ENCODE results near the gene ATF3. TPM values are rescaled to one million over a fixed set of nuclear protein-coding genes. Genes with fewer than 3 reads are reported as not detected.

Gene ATF3
- total and polyA plus RNA-seq, 4 donors, result 5.3 to 18.3 (median 6.0) TPM

DNA sequence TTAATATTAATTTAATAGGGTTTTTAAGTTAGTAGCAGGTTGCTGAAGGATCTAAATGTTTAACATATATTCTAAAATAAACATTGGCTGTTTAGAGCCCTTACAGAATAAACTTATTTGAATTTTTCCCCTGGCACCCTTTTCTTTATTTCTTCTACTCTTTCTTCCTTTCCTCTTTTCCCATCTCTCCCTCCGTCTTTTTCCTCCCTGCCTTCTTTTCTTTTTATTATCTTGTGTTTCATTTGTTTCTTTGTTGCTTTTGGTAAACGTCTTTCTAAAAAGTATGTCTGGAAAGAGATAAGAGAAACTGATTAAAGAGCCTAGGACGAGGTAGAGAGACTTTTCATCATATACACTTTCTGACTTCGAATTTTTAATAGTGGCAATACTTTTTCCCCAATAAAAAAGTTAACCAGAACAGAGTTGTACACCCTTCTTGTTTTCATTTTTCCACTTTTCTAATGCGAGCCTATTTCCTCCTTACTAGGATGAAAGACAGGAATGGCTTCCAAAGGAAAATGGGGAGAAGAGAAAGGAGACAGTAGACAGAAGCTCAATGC, 39.5 kb upstream of the ATF3 start:
- H3K27ac ChIP-seq (ENCODE audit: low read depth, low read length), result no peak overlapping the region
- no CpG with 5 or more reads among the region's 5 CpGs for WGBS (ENCODE audit: insufficient coverage)
- no peak for DNase-seq (ENCODE audit: low read depth in 4 of 6, low spot score in 6 of 6)
- H3K9me3 ChIP-seq (ENCODE audit: control insufficient read depth, insufficient read depth, low read length), result no peaks in the 10 kb centered on the region
- H3K4me1 ChIP-seq (ENCODE audit: control insufficient read depth, insufficient read depth, low read length), result peaks cover 5% of the 10 kb centered on the region
- no peak overlapping the region for H3K4me3 ChIP-seq (ENCODE audit: low read depth, low read length)
- H3K27me3 ChIP-seq (ENCODE audit: control insufficient read depth, insufficient read depth, low read length), result no peaks in the 10 kb centered on the region
- H3K36me3 ChIP-seq (ENCODE audit: control insufficient read depth, insufficient read depth, low read length), result no peaks in the 10 kb centered on the region

DNA sequence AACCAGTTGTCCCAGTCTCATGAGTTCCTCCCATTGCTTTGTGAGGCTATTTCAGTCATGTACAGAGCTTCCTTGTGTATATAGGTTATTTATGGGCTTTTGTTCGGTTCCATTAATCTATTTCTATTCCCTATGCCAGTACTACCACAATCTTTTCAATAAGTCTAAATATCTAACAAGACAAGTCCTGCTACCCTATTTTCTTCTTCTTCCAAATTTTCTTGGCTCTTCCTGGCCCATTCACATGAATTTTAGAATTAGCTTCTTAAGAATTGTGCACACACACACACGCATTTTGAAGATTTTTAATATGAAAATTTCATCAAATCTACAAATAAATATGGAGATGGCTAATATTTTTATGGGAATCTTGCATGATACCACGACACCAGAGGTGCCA, 33.8 kb upstream of the ATF3 start:
- Histone ChIP-seq H3K9me3 (ENCODE audit: control insufficient read depth, insufficient read depth, low read length) (no peaks in the 10 kb centered on the region), H3K27me3 (ENCODE audit: control insufficient read depth, insufficient read depth, low read length) (no peaks in the 10 kb centered on the region), H3K27ac (ENCODE audit: low read depth, low read length) (no peak overlapping the region), H3K36me3 (ENCODE audit: control insufficient read depth, insufficient read depth, low read length) (no peaks in the 10 kb centered on the region), H3K4me3 (ENCODE audit: low read depth, low read length) (no peak overlapping the region), H3K4me1 (ENCODE audit: control insufficient read depth, insufficient read depth, low read length) (no peaks in the 10 kb centered on the region)
- WGBS (ENCODE audit: insufficient coverage), result no CpG with 5 or more reads among the region's 3 CpGs
- no peak for DNase-seq (ENCODE audit: low read depth in 4 of 6, low spot score in 6 of 6)

DNA sequence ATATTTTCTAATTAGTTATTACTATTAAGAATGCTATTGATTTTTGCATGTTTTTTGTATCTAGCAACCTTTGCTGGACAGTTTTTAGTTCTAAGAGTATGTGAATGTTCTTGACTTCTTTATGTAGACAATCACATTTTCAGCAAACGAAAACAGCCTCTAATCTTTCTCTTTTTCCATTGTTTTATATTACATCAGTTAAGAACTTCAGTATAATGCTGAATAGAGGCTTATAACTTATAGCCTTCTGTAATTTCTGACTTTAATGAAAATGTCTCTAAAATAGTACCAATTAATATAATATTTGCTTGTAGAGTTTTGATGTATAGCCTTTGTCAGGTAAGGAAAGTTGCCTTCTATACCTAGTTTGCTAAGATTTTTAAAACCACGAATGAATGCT, 33.2 kb upstream of the ATF3 start:
- DNase-seq (ENCODE audit: low read depth in 4 of 6, low spot score in 6 of 6), result no peak
- Histone ChIP-seq H3K4me1 (ENCODE audit: control insufficient read depth, insufficient read depth, low read length) (no peaks in the 10 kb centered on the region), H3K9me3 (ENCODE audit: control insufficient read depth, insufficient read depth, low read length) (no peaks in the 10 kb centered on the region), H3K27me3 (ENCODE audit: control insufficient read depth, insufficient read depth, low read length) (no peaks in the 10 kb centered on the region), H3K4me3 (ENCODE audit: low read depth, low read length) (no peak overlapping the region), H3K36me3 (ENCODE audit: control insufficient read depth, insufficient read depth, low read length) (no peaks in the 10 kb centered on the region), H3K27ac (ENCODE audit: low read depth, low read length) (no peak overlapping the region)
- WGBS (ENCODE audit: insufficient coverage), result no CpG with 5 or more reads among the region's 2 CpGs

DNA sequence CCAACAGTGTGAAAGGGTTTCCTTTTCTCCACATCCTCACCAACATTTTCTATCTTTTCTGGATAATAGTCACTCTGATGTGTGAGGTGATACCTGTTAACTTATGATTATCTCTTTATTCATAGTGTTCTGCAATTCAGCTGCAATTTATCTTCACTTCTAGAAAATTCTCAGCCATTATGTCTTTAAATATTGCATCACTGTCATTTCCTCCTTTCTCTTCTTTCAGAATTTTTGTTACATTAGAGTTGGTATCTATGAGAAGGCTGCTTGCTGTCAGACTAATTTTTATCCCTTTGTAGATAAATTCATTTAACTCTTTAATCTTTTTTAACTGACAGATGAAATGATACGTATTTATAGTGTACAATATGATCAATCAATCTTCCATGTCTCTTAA, 30.5 kb upstream of the ATF3 start:
- Histone ChIP-seq H3K4me3 (ENCODE audit: low read depth, low read length) (no peak overlapping the region), H3K9me3 (ENCODE audit: control insufficient read depth, insufficient read depth, low read length) (no peaks in the 10 kb centered on the region), H3K27ac (ENCODE audit: low read depth, low read length) (no peak overlapping the region), H3K27me3 (ENCODE audit: control insufficient read depth, insufficient read depth, low read length) (no peaks in the 10 kb centered on the region), H3K36me3 (ENCODE audit: control insufficient read depth, insufficient read depth, low read length) (no peaks in the 10 kb centered on the region), H3K4me1 (ENCODE audit: control insufficient read depth, insufficient read depth, low read length) (no peaks in the 10 kb centered on the region)
- no peak for DNase-seq (ENCODE audit: low read depth in 4 of 6, low spot score in 6 of 6)
- no CpG with 5 or more reads among the region's 1 CpG for WGBS (ENCODE audit: insufficient coverage)

GRCh38 chr1:212581034-212581433, 27.5 kb upstream of the ATF3 start:
- 82% methylated on average over 6 of the region's 8 CpGs for whole genome bisulfite sequencing (ENCODE audit: insufficient coverage)
- Histone ChIP-seq H3K4me1 (ENCODE audit: control insufficient read depth, insufficient read depth, low read length) (no peaks in the 10 kb centered on the region), H3K27ac (ENCODE audit: low read depth, low read length) (no peak overlapping the region), H3K36me3 (ENCODE audit: control insufficient read depth, insufficient read depth, low read length) (no peaks in the 10 kb centered on the region), H3K9me3 (ENCODE audit: control insufficient read depth, insufficient read depth, low read length) (no peaks in the 10 kb centered on the region), H3K4me3 (ENCODE audit: low read depth, low read length) (no peak overlapping the region), H3K27me3 (ENCODE audit: control insufficient read depth, insufficient read depth, low read length) (no peaks in the 10 kb centered on the region)
- no peak for DNase-seq (ENCODE audit: low read depth in 4 of 6, low spot score in 6 of 6)

DNA sequence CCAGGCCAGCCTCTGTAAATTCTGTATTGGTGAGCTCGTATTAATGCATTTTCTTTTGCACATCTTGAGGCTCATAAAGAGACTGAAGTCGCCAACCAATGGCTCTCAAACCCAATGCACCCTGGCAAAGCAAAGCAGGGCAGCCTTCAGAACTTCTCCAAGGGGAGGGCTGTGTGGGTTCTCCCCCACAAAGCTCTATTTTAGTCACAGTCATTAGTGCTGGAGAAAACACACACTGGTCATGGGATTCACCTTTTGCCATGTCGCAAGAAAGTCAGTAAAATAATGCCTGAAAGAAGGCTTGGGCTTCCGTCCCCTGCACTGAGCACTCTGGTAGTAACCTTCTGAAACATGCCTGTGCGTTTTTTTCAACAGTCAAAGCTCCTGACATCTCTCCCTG, 26.3 kb upstream of the ATF3 start:
- H3K36me3 ChIP-seq (ENCODE audit: control insufficient read depth, insufficient read depth, low read length), result no peaks in the 10 kb centered on the region
- no peak overlapping the region for H3K27ac ChIP-seq (ENCODE audit: low read depth, low read length)
- H3K27me3 ChIP-seq (ENCODE audit: control insufficient read depth, insufficient read depth, low read length), result peaks cover 5% of the 10 kb centered on the region
- no peaks in the 10 kb centered on the region for H3K9me3 ChIP-seq (ENCODE audit: control insufficient read depth, insufficient read depth, low read length)
- no peaks in the 10 kb centered on the region for H3K4me1 ChIP-seq (ENCODE audit: control insufficient read depth, insufficient read depth, low read length)
- no peak overlapping the region for H3K4me3 ChIP-seq (ENCODE audit: low read depth, low read length)
- WGBS (ENCODE audit: insufficient coverage), result 82% methylated on average over 5 of the region's 5 CpGs
- DNase-seq (ENCODE audit: low read depth in 4 of 6, low spot score in 6 of 6), result no peak

DNA sequence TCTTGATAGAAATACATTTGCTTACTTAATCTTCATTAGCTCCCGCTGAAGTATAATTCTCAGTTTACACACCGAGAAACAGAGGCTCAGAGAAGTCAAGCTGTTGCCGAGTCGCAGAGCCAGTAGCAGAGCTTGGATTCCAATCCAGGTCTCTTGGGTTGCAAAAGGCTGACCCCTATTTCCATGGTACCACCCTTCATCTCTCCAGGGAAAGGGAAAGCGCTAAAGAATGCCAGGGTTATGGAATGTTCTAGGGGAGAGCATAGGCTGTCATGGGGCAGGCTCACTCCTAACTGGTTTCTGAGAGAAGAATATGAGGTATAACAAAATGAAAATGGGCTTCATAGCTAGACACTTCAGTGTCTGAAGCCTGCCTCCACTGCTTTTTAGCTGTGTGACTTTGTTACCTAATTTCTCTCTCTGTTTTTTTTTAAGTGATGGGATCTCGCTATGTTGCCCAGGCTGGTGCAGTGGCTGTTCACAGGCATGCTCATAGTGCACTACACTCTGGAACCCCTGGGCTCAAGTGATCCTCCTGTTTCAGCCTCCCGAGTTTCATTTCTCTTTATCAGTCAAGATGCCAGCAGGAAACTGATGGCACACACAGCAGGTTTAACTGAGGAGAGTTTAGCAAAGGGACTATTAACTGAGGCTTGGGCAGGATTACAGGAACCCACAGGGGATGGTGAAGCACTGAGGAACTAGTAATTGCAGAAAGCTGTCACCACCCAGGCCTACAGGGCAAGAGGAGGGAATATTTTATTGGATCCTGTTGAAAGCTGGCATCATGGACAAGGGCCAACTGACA, 25.5 kb upstream of the ATF3 start:
- Histone ChIP-seq H3K9me3 (ENCODE audit: control insufficient read depth, insufficient read depth, low read length) (no peaks in the 10 kb centered on the region), H3K4me1 (ENCODE audit: control insufficient read depth, insufficient read depth, low read length) (no peaks in the 10 kb centered on the region), H3K27ac (ENCODE audit: low read depth, low read length) (no peak overlapping the region), H3K27me3 (ENCODE audit: control insufficient read depth, insufficient read depth, low read length) (peaks cover 6% of the 10 kb centered on the region), H3K4me3 (ENCODE audit: low read depth, low read length) (no peak overlapping the region), H3K36me3 (ENCODE audit: control insufficient read depth, insufficient read depth, low read length) (no peaks in the 10 kb centered on the region)
- DNase-seq (ENCODE audit: low read depth in 4 of 6, low spot score in 6 of 6), result no peak
- 88% methylated on average over 4 of the region's 7 CpGs for WGBS (ENCODE audit: insufficient coverage)

DNA sequence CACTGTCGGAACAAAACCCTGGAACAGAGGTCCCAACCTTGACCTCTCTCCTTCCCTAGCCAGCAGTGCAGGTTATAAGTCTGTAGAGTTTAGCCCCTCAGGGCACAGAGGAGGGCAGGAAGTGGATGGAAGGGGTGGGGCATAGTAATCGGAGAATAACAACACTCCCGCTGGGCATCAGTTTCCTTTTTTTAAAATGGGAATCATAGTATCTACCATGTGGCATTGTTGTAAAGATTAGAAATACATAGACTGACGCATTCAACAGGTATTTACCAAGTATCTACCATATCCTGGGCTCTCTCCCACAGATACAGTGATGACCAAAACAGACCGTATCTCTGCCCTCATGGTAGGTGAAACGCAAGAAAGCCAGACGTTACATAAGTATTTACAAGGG, 24.9 kb upstream of the ATF3 start:
- H3K27ac ChIP-seq (ENCODE audit: low read depth, low read length), result no peak overlapping the region
- no peak overlapping the region for H3K4me3 ChIP-seq (ENCODE audit: low read depth, low read length)
- H3K36me3 ChIP-seq (ENCODE audit: control insufficient read depth, insufficient read depth, low read length), result no peaks in the 10 kb centered on the region
- peaks cover 6% of the 10 kb centered on the region for H3K27me3 ChIP-seq (ENCODE audit: control insufficient read depth, insufficient read depth, low read length)
- no peaks in the 10 kb centered on the region for H3K4me1 ChIP-seq (ENCODE audit: control insufficient read depth, insufficient read depth, low read length)
- no peak for DNase-seq (ENCODE audit: low read depth in 4 of 6, low spot score in 6 of 6)
- H3K9me3 ChIP-seq (ENCODE audit: control insufficient read depth, insufficient read depth, low read length), result no peaks in the 10 kb centered on the region
- WGBS (ENCODE audit: insufficient coverage), result no CpG with 5 or more reads among the region's 7 CpGs

- H3K36me3 ChIP-seq (ENCODE audit: control insufficient read depth, insufficient read depth, low read length), result no peaks in the 10 kb centered on the region
- no peak overlapping the region for H3K27ac ChIP-seq (ENCODE audit: low read depth, low read length)
- 100% methylated on average over 3 of the region's 5 CpGs for WGBS (ENCODE audit: insufficient coverage)
- H3K27me3 ChIP-seq (ENCODE audit: control insufficient read depth, insufficient read depth, low read length), result peaks cover 6% of the 10 kb centered on the region
- no peak for DNase-seq (ENCODE audit: low read depth in 4 of 6, low spot score in 6 of 6)
- no peaks in the 10 kb centered on the region for H3K4me1 ChIP-seq (ENCODE audit: control insufficient read depth, insufficient read depth, low read length)
- no peak overlapping the region for H3K4me3 ChIP-seq (ENCODE audit: low read depth, low read length)
- H3K9me3 ChIP-seq (ENCODE audit: control insufficient read depth, insufficient read depth, low read length), result no peaks in the 10 kb centered on the region
These were observed 24.3 kb upstream of the ATF3 start for GRCh38 chr1:212584092-212584886.
